GM19351 (cell line): Measurements from ENCODE around the gene BLTP3A.
A peak's percentile ranks its signal among the peaks of the same experiment; 100 is the strongest.
"Not testable (repeated sequence)": the region's sequence is repeated elsewhere in the genome, so short reads cannot be mapped to it uniquely, and the experiment has no call there.

Source experiments
- ATAC-seq: cut with Tn5 transposase; IDR thresholded peaks from one replicate; pipeline ENCODE4 v1.9.1; 2021; ENCODE audit warnings: mild to moderate bottlenecking, moderate library complexity; ENCODE audit not compliant: unreplicated experiment

Gene BLTP3A, protein sequence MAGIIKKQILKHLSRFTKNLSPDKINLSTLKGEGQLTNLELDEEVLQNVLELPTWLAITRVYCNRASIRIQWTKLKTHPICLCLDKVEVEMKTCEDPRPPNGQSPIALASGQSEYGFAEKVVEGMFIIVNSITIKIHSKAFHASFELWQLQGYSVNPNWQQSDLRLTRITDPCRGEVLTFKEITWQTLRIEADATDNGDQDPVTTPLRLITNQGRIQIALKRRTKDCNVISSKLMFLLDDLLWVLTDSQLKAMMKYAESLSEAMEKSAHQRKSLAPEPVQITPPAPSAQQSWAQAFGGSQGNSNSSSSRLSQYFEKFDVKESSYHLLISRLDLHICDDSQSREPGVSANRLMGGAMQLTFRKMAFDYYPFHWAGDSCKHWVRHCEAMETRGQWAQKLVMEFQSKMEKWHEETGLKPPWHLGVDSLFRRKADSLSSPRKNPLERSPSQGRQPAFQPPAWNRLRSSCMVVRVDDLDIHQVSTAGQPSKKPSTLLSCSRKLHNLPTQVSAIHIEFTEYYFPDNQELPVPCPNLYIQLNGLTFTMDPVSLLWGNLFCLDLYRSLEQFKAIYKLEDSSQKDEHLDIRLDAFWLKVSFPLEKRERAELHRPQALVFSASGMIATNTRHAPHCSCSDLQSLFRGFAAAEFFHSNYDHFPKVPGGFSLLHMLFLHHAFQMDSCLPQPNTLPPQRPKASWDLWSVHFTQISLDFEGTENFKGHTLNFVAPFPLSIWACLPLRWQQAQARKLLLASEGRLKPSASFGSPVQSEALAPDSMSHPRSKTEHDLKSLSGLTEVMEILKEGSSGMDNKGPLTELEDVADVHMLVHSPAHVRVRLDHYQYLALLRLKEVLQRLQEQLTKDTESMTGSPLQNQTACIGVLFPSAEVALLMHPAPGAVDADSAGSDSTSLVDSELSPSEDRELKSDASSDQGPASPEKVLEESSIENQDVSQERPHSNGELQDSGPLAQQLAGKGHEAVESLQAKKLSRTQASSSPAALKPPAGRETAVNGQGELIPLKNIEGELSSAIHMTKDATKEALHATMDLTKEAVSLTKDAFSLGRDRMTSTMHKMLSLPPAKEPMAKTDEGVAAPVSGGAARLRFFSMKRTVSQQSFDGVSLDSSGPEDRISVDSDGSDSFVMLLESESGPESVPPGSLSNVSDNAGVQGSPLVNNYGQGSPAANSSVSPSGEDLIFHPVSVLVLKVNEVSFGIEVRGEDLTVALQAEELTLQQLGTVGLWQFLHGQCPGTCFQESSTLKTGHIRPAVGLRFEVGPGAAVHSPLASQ (N-terminal part only)

DNA sequence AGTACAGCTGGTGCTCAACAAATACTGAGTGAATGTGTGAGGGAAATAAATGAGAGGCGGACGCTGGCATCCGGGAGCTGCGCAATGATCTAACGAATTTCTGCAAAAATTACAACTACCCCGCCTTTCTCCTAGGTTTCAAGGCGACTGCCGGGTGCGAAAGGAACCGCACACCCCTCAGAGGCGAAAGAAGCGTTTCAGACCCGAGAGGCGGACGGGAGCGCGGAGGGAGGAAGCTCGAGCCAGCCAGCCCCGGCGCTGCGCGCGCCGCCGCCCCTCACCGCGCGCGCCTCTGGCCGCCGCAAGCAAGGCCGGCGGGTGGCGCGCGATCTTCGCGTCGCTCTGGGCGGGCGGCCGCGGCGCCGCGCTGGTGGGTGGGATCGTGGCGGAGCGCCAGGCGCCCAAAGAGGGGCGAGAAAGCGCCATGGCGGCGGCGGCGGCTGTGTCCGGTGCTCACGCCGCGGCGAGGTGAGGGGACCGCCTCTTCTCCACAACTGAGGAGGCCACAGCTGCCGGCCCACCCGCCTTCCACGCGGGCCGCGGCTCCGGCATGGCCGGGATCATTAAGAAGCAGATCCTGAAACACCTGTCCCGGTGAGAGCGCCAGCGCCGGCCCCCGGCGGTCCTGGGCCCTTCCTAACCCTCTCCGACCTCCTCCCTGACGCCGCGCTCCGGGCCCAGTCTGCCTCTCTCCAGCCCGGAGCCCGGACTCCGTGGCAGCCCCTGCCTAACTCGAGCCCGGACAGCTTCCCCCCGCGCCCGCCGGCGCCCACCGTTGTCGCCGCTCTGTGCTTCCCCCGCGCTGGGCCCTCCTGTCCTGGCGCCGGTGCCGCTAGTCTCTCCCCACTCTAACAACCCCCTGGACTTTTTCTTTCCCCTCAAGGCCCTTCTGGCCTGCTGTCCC, at the start of gene BLTP3A:
Gene BLTP3A, plus strand, starts transcription at position 383 of the 904 bp plus-strand sequence. Its CDS starts 168 bp downstream, at position 551.
- ATAC-seq = peak; percentile 83

DNA sequence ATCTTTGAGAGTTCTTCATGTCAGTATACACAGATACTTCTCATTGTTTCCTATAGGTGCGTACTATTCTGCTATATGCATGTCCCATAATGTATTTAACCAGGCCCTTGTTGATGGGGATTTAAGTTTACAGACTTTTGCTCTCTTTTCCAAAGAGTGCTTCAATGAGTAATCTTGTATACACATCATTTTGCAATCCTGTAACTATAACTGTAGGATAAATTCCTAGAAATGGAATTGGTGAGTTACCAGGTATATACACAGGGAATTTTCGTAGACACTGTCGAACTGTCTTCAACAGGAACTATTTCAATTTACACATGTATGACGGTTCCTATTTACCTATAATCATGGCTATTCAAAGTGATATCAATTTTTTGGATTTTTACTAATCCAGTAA, 49.8 kb upstream of the BLTP3A start:
- ATAC-seq = no peak

DNA sequence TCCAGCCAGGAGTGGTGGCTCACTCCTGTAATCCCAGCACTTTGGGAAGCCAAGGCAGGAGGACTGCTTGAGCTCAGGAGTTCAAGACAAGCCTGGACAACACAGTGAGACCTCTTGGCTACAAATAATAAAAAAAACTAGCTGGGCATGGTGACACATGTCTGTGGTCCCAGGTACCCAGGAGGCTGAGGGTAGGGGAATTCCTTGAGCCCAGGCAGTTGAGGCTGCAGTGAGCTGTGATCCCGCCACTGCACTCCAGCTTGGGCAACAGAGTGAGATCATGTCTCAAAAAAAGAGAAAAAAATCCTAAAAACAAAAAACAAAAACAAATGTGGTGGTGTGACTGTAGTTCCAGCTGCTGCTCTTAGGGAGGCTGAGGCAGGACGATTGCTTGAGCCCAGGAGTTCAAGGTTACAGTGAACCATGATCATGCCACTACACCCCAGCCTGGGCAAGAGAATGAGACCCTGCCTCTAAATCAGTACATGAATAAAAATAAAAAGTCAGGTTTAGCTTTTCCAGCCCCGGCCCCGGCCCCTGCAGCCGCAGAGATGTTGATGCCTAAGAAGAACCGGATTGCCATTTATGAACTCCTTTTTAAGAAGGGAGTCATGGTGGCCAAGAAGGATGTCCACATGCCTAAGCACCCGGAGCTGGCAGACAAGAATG, 48.1 kb upstream of the BLTP3A start:
- no peak for ATAC-seq

DNA sequence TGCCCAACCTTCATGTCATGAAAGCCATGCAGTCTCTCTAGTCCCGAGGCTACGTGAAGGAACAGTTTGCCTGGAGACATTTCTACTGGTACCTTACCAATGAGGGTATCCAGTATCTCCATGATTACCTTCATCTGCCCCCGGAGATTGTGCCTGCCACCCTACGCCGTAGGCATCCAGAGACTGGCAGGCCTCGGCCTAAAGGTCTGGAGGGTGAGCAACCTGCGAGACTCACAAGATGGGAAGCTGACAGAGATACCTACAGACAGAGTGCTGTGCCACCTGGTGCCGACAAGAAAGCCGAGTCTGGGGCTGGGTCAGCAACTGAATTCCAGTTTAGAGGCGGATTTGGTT, 47.6 kb upstream of the BLTP3A start:
- not testable (repeated sequence) for ATAC-seq

DNA sequence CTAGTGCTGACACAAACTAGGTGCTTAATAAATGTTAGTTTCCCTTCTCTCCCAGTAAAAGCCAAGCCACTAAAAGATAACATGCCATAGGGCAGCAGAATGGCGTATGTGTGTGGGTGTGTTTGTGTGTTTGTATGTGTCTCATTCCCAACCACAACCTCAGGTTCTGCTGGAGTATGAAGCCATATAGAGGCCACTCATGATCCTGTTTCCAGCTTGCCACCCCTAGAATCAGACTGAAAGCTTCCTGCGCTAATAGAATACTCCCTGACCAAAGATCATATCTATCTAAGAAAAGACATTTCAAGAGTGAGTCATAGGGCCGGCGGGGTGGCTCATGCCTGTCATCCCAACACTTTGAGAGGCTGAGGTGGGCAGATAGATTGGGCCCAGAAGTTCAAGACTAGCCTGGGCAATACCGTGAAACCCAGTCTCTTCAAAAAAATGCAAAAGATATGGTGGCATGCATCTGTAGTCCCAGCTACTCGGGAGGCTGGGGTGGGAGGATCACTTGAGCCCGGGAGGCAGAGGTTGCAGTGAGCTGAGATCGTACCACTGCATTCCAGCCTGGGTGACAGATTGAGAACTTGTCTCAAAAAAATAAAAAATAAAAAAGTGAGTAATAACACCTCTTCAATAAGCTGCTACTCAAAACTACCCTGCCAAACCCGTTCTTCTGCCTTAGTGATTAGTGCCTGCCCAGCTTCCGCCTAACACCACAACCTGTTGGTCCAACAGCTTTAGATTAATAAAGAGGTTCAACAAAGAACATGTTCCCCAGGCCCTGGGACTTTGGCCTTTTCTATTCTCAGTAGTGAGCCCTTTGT, 46.4 kb upstream of the BLTP3A start:
- ATAC-seq = no peak

DNA sequence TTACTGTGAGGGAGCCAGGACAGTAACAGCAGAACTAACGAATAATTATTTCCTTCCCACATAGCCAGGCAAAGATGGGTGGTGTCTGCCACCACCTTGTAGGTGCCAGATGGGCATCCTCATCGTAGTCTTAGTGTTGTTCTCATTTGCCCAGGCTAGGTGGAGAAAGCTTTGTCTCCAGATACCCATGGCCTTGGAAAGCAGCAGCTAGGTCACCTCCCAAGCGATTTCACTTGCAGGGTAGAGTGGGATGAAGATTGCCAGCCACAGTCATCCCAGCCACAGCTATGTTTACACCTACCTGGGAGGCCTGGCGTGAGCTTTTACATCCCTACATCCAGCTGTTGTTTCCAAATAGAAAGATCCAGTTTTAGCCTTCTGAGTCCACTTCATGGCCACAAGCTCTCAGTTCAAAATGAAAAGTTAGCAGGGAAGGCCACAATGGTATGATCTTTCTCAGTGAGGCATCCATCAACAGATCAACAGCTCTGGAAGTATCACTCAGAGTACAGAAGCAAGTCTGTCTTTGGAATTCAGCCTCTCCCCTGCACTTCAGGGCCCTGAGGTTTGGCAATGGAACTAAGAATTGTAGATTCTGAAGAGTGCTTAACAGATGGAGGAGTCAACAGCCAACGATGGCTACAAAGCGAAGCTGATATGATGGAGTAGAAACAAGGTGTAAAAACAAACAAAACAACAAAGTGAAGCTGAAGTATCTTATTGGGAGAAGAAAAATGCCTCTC, 45.6 kb upstream of the BLTP3A start:
- no peak for ATAC-seq

DNA sequence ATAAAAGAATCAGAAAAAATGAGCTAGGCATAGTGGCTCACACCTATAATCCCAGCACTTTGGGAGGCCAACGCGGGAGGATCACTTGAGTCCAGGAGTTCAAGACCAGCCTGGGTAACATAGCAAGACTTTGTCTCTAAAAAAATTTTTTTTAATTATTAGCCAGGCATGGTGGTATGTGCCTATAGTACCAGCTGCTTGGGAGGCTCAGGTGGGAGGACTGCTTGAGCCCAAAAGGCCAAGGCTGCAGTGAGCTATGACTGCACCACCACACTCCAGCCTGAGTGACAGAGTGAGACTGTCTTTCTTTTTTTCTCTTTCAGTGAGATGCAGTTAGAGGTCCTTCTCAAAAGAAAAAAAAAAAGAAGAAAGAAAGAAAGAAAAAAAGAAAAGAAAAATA, 43.1 kb upstream of the BLTP3A start:
- no peak for ATAC-seq

DNA sequence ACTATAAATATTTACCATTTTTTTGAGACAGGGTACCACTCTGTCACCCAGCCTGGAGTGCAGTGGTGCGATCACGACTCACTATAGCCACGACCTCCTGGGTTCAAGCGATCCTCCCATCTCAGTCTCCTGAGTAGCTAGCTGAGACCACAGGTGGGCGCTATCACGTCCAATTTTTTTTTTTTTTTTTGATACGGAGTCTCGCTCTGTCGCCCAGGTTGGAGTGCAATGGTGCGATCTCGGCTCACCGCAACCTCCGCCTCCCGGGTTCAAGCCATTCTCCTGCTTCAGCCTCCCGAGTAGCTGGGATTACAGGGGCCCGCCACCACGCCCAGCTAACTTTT, 35.4 kb upstream of the BLTP3A start:
- not testable (repeated sequence) for ATAC-seq

DNA sequence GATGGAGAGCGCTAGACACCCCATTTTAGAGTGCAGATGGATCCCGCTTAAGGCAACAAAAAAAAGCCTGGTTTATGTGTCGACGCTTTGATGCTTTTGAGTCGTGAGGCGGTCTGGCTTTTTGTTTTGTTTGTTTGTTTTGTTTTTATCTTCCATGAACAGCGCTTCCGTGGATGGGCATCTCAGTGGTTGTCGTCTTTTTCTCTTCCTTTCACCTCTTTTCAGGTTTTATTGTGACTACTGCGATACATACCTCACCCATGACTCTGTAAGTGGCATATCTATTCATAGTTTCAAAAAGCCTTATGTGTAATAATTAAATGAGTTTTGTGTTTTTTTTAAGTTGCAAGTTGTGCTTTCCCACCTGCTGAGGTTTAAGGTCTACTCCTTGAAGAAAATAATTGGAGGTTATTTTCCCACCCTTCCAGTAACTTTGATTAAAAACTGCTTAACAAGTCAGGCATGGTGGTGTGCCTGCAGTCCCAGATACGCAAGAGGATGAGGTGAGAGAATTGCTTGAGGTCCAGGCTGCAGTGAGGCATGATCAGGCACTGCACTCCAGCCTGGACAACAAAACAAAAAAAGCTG, 34.1 kb upstream of the BLTP3A start:
- ATAC-seq = no peak

DNA sequence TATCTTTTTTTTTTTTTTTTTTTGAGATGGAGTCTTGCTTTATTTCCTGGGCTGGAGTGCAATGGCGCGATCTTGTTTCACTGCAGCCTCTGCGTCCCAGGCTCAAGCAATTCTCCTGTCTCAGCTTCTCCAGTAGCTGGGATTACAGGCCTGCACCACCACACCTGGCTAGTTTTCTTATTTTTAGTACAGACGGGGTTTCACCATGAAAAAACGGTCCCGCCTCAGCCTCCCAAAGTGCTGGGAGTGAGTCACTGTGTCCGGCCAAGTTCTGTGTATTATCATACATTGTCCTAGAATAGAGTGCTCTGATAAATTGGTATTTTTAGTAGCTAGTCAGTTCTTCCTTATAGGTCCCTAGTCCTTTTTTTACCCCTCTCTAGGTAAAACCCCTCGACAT, 31.8 kb upstream of the BLTP3A start:
- no peak for ATAC-seq

DNA sequence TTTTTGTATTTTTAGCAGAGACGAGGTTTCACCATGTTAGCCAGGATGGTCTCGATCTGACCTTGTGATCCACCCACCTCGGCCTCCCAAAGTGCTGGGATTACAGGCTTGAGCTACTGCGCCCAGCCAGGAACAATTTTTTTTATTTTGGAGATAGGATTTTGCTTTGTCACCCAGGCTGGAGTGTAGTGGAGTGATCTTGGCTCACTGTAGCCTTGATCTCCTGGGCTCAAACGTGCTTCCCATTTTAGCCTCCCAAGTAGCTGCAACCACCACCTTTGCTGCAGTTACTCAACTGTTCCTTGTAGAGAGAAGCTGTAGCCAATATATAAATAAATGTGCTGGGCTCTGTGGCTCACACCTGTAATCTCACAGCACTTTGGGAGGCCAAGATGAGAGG, 30.2 kb upstream of the BLTP3A start:
- not testable (repeated sequence) for ATAC-seq

DNA sequence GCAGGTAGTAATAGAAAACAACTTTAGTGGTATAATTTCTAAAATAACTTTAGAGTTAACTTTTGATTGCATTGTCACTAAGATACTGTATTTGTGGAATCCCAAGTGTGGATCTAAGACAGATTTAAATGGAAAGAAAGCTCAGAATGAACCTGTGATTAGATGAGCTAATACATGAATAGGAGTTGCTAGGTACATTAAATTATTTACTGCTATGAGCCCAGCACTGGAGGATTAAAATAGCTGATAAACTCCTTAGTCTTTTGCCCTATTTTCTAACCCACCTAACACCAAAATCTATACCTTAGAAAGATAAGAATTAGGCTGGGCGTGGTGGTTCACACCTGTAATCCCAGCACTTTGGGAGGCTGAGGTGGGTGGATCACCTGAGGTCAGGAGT, 23.7 kb upstream of the BLTP3A start:
- no peak for ATAC-seq

DNA sequence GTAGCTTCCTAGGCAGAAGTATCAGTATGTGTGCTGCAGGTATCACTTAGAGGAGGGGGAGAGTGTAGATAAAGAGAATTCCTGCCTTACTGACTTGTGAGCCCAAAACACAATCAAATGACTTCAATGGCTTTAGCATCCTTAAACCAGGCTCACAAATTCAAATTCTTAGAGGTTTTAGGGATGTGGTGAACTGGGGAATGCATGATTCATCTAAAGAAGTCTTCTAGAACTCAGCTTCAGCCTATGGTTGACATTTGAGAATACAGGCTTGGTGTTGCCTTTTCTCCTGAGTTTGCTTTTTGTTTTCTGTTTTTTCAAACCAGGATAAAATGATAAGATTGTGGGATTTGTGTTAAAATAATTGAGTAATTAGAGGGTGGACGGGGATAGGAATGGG, 20.2 kb upstream of the BLTP3A start:
- ATAC-seq = no peak

DNA sequence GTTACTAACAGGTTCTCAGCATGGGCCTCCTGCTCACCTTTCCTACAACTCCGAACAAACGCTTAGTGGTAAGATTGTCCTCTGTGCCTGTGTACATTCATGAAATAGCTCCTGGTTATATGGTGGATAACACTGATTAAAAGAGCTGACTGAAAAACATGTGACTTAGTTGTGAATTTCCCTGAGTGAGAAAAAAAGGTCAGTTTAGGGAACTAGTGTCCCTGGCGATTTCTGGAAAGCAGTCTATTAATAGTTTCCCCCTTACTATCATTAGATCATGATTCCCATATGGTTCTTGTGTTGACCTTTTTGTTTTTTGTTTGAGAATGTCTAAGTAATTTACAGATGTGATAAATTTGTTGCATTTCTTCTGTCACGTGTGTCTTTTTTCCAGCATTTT, 18.9 kb upstream of the BLTP3A start:
- no peak for ATAC-seq

DNA sequence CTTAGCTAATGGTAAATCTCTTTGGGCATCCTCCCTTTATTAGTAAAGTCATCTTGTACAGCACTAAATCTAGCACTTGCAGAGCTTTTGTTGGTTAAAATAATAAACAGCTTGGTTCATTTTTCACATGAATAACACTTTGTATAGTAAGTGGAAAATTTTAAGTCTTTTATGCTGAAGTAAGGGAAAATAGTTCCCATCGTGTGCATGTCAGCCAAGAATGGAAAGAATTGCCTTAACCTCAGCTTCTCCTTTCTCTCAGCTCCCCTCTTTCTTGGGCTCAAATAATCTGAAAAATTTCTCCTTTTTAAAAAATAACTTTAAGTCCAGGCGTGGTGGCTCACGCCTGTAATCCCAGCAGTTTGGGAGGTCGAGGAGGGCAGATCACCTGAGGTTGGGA, 18.0 kb upstream of the BLTP3A start:
- ATAC-seq = no peak

DNA sequence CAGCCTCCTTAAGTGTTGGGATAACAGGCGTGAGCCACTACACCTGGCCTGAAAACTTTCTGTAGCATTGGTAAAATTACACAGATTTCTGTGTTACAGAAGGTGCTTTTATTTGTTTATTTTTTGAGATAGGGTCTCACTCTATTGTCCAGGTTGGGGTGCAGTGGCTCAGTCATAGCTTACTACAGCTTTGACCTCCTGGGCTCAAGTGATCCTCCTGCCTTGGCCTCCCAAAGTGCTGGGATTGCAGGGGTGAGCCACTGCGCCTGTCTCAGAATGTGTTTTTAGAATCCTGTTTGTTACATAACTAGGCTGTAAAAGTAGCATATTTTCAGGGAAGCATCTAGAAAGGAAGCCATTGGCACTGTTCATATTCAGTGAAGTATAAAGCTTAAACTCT, 16.9 kb upstream of the BLTP3A start:
- ATAC-seq = no peak

DNA sequence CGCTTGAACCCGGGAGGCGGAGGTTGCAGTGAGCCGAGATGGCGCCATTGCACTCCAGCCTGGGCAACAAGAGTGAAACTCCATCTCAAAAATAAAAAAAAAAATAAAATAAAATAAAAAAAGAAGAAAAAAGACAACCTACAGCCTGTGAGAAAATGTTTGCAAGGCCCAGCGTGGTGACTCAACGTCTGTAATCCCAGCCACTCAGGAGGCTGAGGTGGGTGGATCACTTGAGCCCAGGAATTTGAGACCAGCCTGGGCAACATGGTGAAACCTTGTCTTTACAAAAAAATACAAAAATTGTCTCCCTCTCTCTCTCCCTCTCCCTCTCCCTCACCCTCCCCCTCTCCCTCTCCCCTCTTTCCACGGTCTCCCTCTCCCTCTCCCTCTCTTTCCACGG, 6.5 kb upstream of the BLTP3A start:
- not testable (repeated sequence) for ATAC-seq

DNA sequence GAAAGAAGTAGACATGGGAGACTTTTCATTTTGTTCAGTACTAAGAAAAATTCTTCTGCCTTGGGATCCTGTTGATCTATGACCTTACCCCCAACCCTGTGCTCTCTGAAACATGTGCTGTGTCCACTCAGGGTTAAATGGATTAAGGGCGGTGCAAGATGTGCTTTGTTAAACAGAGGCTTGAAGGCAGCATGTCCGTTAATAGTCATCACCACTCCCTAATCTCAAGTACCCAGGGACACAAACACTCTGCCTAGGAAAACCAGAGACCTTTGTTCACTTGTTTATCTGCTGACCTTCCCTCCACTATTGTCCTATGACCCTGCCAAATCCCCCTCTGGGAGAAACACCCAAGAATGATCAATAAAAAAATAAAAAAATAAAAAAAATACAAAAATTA, 4.7 kb upstream of the BLTP3A start:
- ATAC-seq = not testable (repeated sequence)
